GM23338 (cell line): ENCODE results near the gene MID1IP1. TPM values are rescaled to one million over a fixed set of nuclear protein-coding genes. Genes with fewer than 3 reads are reported as not detected.

Source experiments
- ATAC-seq: fragments of 200-7000 bp; cut with Tn5 transposase; 3 replicates; pipeline ENCODE4 v1.9.1; 2020
- DNase-seq: peaks from one replicate; pipeline ENCODE4 v3.0.0-alpha.2; 2015; ENCODE audit warnings: low spot score
- H2AFZ ChIP-seq: fragments of 200-600 bp; sonication (generic); 2 replicates; pipeline ENCODE4 v1.8.0; 2016; ENCODE audit warnings: antibody characterized with exemption, mild to moderate bottlenecking, moderate library complexity
- H3F3A ChIP-seq: fragments of 200-600 bp; sonication (generic); replicated peaks from 2 replicates; pipeline ENCODE4 v1.8.0; 2017; ENCODE audit warnings: antibody characterized with exemption, mixed run types, low read depth
- H3K27ac ChIP-seq: fragments of 200-600 bp; sonication (generic); 2 replicates; pipeline ENCODE4 v1.6.1; 2016; ENCODE audit warnings: low read depth
- H3K27me3 ChIP-seq: fragments of 200-600 bp; sonication (generic); 2 replicates; pipeline ENCODE4 v1.8.0; 2016; ENCODE audit warnings: mild to moderate bottlenecking, mixed run types, moderate library complexity; ENCODE audit not compliant: insufficient read depth
- H3K36me3 ChIP-seq: fragments of 200-600 bp; sonication (generic); 2 replicates; pipeline ENCODE4 v1.8.0; 2016; ENCODE audit warnings: mild to moderate bottlenecking; ENCODE audit not compliant: insufficient read depth
- H3K4me1 ChIP-seq: fragments of 200-600 bp; sonication (generic); 2 replicates; pipeline ENCODE4 v1.8.0; 2016; ENCODE audit warnings: mild to moderate bottlenecking, moderate library complexity; ENCODE audit not compliant: insufficient read depth
- H3K4me2 ChIP-seq: fragments of 200-600 bp; sonication (generic); 2 replicates; pipeline ENCODE4 v1.7.1; 2017; ENCODE audit warnings: mixed run types
- H3K4me3 ChIP-seq: fragments of 200-600 bp; sonication (generic); 2 replicates; pipeline ENCODE4 v1.6.1; 2016; ENCODE audit warnings: mixed run types
- H3K79me2 ChIP-seq: fragments of 200-600 bp; sonication (generic); replicated peaks from 2 replicates; pipeline ENCODE4 v1.8.0; 2017; ENCODE audit warnings: mild to moderate bottlenecking; ENCODE audit not compliant: insufficient read depth
- H3K9me2 ChIP-seq: fragments of 200-600 bp; sonication (generic); 2 replicates; pipeline ENCODE4 v1.8.0; 2017; ENCODE audit not compliant: insufficient read depth
- H4K20me1 ChIP-seq: fragments of 200-600 bp; sonication (generic); replicated peaks from 2 replicates; pipeline ENCODE4 v1.8.0; 2017; ENCODE audit warnings: mild to moderate bottlenecking; ENCODE audit not compliant: insufficient read depth
- H3K27ac Mint-ChIP-seq: 2 replicates; pipeline ENCODE4 v1.8.0; 2020; ENCODE audit warnings: inconsistent platforms, mild to moderate bottlenecking, moderate library complexity, mixed read lengths
- H3K27me3 Mint-ChIP-seq: 3 replicates; pipeline ENCODE4 v1.8.0; 2022; ENCODE audit warnings: low read depth, mild to moderate bottlenecking, moderate library complexity, mixed read lengths, inconsistent platforms; ENCODE audit not compliant: insufficient read depth, poor library complexity
- H3K36me3 Mint-ChIP-seq: 3 replicates; pipeline ENCODE4 v1.8.0; 2021; ENCODE audit warnings: low read depth, mild to moderate bottlenecking, inconsistent platforms, moderate library complexity, mixed read lengths
- H3K4me1 Mint-ChIP-seq: 3 replicates; pipeline ENCODE4 v1.8.0; 2020; ENCODE audit warnings: mild to moderate bottlenecking, inconsistent platforms, mixed read lengths
- H3K4me3 Mint-ChIP-seq: 3 replicates; pipeline ENCODE4 v1.8.0; 2021; ENCODE audit warnings: moderate library complexity, mild to moderate bottlenecking, inconsistent platforms, mixed read lengths
- H3K9me3 Mint-ChIP-seq: 3 replicates; pipeline ENCODE4 v1.8.0; 2020; ENCODE audit warnings: moderate library complexity, mild to moderate bottlenecking, inconsistent platforms, mixed read lengths
- CTCF ChIP-seq, 2 experiments: fragments of 200-600 bp in 1 of 2; sonication (generic) in 1 of 2; conservative IDR thresholded peaks; 2 replicates each; pipeline versions ENCODE4 v1.5.1 to v1.6.1; 2016 to 2017; ENCODE audit warnings: antibody characterized with exemption in 2 of 2, low read depth in 2 of 2, mild to moderate bottlenecking in 2 of 2, moderate library complexity in 1 of 2
- ETS1 ChIP-seq: IDR thresholded peaks from 2 replicates; pipeline ENCODE4 v1.6.1; 2016; ENCODE audit warnings: antibody characterized with exemption
- EZH2 ChIP-seq: fragments of 200-600 bp; sonication (generic); IDR thresholded peaks from one replicate; pipeline ENCODE4 v1.8.0; 2017; ENCODE audit warnings: antibody characterized with exemption, mild to moderate bottlenecking, low read depth; ENCODE audit not compliant: unreplicated experiment
- EZH2phosphoT487 ChIP-seq: fragments of 200-600 bp; sonication (generic); IDR thresholded peaks from one replicate; pipeline ENCODE4 v1.8.1; 2018; ENCODE audit warnings: antibody characterized with exemption; ENCODE audit not compliant: unreplicated experiment
- JUNB ChIP-seq: IDR thresholded peaks from one replicate; pipeline ENCODE4 v1.6.1; 2016; ENCODE audit warnings: antibody characterized with exemption; ENCODE audit not compliant: unreplicated experiment
- REST ChIP-seq: IDR thresholded peaks from one replicate; pipeline ENCODE4 v1.6.1; 2018; ENCODE audit warnings: antibody characterized with exemption; ENCODE audit not compliant: unreplicated experiment
- ZNF462 ChIP-seq: fragments of 250-450 bp; sonication (Bioruptor Pico); IDR thresholded peaks from 2 replicates; pipeline ENCODE4 v1.5.0; 2020; ENCODE audit warnings: mild to moderate bottlenecking, moderate library complexity
- polyA plus RNA-seq: library from polyadenylated mRNA; unstranded; fragments of >200 nt; fragmentation: Nextera tagmentation; extraction: Ambion mirVana; gene quantifications from 2 replicates; pipeline ENCODE4 v1.2.1, GENCODE V29; 2016
- total RNA-seq: library from RNA; depleted of rRNA; stranded (reverse); fragments of >200 nt; shearing (Covaris generic); gene quantifications from 2 replicates; pipeline ENCODE4 v1.2.3, GENCODE V29; 2014

Gene MID1IP1
- total and polyA plus RNA-seq, 2 experiments from 2014 or later: 26.1 to 161 TPM

GRCh38 chrX:38854305-38854704 is 53.0 kb downstream of the MID1IP1 start:
- DNase-seq (no peak), ATAC-seq (no peak)
- no peak overlapping the region for H3K4me2 ChIP-seq
- Mint-ChIP-seq H3K4me1 (0 out of 3 replicates have a peak, but pooled peaks cover 6% of the 10 kb centered on the region), H3K9me3 (no peaks in the 10 kb centered on the region; the same call in 2 of the 3 replicates), H3K27ac (no peak overlapping the region), H3K36me3 (peaks cover 5% of the 10 kb centered on the region; the same call in 1 of the 3 replicates), H3K4me3 (no peak overlapping the region), H3K27me3 (no peaks in the 10 kb centered on the region)
- no peaks in the 10 kb centered on the region for H4K20me1 ChIP-seq
- H3K4me1 ChIP-seq: no peaks in the 10 kb centered on the region
- no peaks in the 10 kb centered on the region for H3K36me3 ChIP-seq
- no peak overlapping the region for H2AFZ ChIP-seq
- no peaks in the 10 kb centered on the region for H3F3A ChIP-seq
- H3K4me3 ChIP-seq: no peak overlapping the region
- no peaks in the 10 kb centered on the region for H3K9me2 ChIP-seq
- H3K27me3 ChIP-seq: no peaks in the 10 kb centered on the region
- no peak for TF ChIP-seq CTCF (conservative IDR thresholded peaks at IDR 0.05; ENCODE audit: low read depth in 2 of 2)
- TF ChIP-seq JUNB: no peak
- TF ChIP-seq EZH2phosphoT487: no peak
- TF ChIP-seq REST: no peak
- TF ChIP-seq EZH2: no peak
- TF ChIP-seq ETS1: no peak
- TF ChIP-seq ZNF462 (CRISPR knock-in tag): no peak
- H3K27ac ChIP-seq: no peak overlapping the region
- H3K79me2 ChIP-seq: no peaks in the 10 kb centered on the region
